ENCODE results near the gene CEP72. TPM values are rescaled to one million over a fixed set of nuclear protein-coding genes. Genes with fewer than 3 reads are reported as not detected.

CEP72 gene
- total RNA-seq, 1 experiment from 2014 or later = 24.8 TPM

DNA sequence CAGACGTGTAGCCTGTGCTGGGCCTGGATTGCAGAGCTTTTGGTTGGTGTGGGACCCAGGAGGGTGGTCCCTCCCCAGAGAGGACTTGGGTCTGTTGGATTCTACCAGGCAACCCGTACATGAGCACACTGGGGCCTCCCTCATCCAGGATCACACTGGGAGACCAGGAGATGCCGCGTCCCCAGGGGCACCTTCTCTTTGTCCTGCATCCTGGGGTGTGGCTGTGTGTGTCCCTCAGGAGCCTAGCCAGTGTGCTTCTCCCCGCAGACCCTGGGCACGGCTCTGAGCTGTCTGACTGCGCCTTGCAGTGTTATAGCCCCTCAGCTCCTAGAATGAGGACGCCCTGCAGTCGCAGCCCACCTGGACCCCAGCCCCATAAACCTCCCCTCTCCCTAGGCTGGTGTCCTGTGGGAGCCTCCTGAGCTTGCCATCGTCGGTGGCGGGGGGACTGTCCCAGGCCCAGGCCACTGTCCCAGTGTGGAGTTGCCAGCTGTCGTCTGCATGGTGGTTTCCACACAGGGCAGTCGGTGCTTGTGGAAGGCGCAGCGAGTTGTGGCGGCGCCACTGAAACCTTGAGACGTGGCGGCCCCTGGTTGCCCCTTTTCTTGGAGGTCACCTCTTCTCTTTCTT lies 27.6 kb downstream of the CEP72 start:
- H3K4me1 ChIP-seq (ENCODE audit: insufficient read depth, low read length) = no peaks in the 10 kb centered on the region
- H3K4me2 ChIP-seq (ENCODE audit: insufficient read depth, insufficient read length, low read length) = no peak overlapping the region
- no peak overlapping the region for H3K18ac ChIP-seq (ENCODE audit: insufficient read length, low read depth, low read length)
- H3K79me1 ChIP-seq (ENCODE audit: insufficient read depth, low read depth, low read length, poor library complexity, severe bottlenecking) = no peaks in the 10 kb centered on the region
- H3T11ph ChIP-seq (ENCODE audit: low read length) = no peak overlapping the region
- no peak overlapping the region for H3K56ac ChIP-seq (ENCODE audit: insufficient read length, low read depth, low read length)
- H4K8ac ChIP-seq (replicated peaks; ENCODE audit: insufficient read length, low read depth, low read length) = no peak overlapping the region
- Mint-ChIP-seq H3K9me3 (no peaks in the 10 kb centered on the region), H3K4me3 (no peak overlapping the region; a peak in 1 of 5 replicates), H3K27ac (no peak overlapping the region), H3K36me3 (ENCODE audit: insufficient read depth in 1 of 3, low read depth in 3 of 3) (peaks cover 40 to 77% (median 67%) of the 10 kb centered on the region in 3 experiments), H3K4me1 (no peaks in the 10 kb centered on the region), H3K27me3 (ENCODE audit: low read depth) (no peaks in the 10 kb centered on the region)
- no peak overlapping the region for H2AK5ac ChIP-seq (ENCODE audit: insufficient read length, low read length)
- H3K79me2 ChIP-seq (ENCODE audit: insufficient read depth, low read length) = no peaks in the 10 kb centered on the region
- H3K4ac ChIP-seq (ENCODE audit: low read depth, low read length) = no peak overlapping the region
- H2BK120ac ChIP-seq (ENCODE audit: low read depth, low read length, poor library complexity, severe bottlenecking) = no peak overlapping the region
- H4K20me1 ChIP-seq (ENCODE audit: control insufficient read depth, insufficient read depth, insufficient read length) = no peaks in the 10 kb centered on the region
- no peak overlapping the region for H3K23ac ChIP-seq (ENCODE audit: insufficient read length, low read depth, low read length)
- H2AFZ ChIP-seq (ENCODE audit: low read length) = no peak overlapping the region
- no peak overlapping the region for H3K9ac ChIP-seq (ENCODE audit: extremely low read depth, insufficient read length, low read length)
- no peak overlapping the region for H2BK5ac ChIP-seq (ENCODE audit: insufficient read length, low read length)
- WGBS (ENCODE audit: extremely low coverage, insufficient read length, low lambda C conversion rate) = no CpG with 5 or more reads among the region's 20 CpGs
- H2BK12ac ChIP-seq (ENCODE audit: insufficient read length, low read depth, low read length) = no peak overlapping the region
- H4K5ac ChIP-seq (ENCODE audit: insufficient read length, low read depth, low read length) = no peak overlapping the region
- DNase-seq = no peak
- H2BK15ac ChIP-seq (ENCODE audit: low read depth, low read length) = no peak overlapping the region
- no peak overlapping the region for H4K91ac ChIP-seq (ENCODE audit: insufficient read length, low read depth, low read length)
- no peak overlapping the region for H2BK20ac ChIP-seq (ENCODE audit: low read depth, low read length, poor library complexity, severe bottlenecking)
- no peak overlapping the region for H3K27ac ChIP-seq (ENCODE audit: insufficient read length, low read depth, low read length)
- H3K14ac ChIP-seq (ENCODE audit: insufficient read depth, low read length) = no peak overlapping the region
- no peaks in the 10 kb centered on the region for H3K9me3 ChIP-seq (ENCODE audit: control insufficient read depth, low read depth, low read length)
- no peaks in the 10 kb centered on the region for H3K23me2 ChIP-seq (ENCODE audit: insufficient read length, low read depth, low read length, poor library complexity, severe bottlenecking)
- TF ChIP-seq, protein P1, sequence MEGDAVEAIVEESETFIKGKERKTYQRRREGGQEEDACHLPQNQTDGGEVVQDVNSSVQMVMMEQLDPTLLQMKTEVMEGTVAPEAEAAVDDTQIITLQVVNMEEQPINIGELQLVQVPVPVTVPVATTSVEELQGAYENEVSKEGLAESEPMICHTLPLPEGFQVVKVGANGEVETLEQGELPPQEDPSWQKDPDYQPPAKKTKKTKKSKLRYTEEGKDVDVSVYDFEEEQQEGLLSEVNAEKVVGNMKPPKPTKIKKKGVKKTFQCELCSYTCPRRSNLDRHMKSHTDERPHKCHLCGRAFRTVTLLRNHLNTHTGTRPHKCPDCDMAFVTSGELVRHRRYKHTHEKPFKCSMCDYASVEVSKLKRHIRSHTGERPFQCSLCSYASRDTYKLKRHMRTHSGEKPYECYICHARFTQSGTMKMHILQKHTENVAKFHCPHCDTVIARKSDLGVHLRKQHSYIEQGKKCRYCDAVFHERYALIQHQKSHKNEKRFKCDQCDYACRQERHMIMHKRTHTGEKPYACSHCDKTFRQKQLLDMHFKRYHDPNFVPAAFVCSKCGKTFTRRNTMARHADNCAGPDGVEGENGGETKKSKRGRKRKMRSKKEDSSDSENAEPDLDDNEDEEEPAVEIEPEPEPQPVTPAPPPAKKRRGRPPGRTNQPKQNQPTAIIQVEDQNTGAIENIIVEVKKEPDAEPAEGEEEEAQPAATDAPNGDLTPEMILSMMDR (conservative IDR thresholded peaks at IDR 0.05) = no peak
- no peaks in the 10 kb centered on the region for H3K27me3 ChIP-seq (ENCODE audit: insufficient read depth, low read length)

Measured in H9 (cell line).